ENCODE data around the gene UCP3.

UCP3 gene, protein sequence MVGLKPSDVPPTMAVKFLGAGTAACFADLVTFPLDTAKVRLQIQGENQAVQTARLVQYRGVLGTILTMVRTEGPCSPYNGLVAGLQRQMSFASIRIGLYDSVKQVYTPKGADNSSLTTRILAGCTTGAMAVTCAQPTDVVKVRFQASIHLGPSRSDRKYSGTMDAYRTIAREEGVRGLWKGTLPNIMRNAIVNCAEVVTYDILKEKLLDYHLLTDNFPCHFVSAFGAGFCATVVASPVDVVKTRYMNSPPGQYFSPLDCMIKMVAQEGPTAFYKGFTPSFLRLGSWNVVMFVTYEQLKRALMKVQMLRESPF

DNA sequence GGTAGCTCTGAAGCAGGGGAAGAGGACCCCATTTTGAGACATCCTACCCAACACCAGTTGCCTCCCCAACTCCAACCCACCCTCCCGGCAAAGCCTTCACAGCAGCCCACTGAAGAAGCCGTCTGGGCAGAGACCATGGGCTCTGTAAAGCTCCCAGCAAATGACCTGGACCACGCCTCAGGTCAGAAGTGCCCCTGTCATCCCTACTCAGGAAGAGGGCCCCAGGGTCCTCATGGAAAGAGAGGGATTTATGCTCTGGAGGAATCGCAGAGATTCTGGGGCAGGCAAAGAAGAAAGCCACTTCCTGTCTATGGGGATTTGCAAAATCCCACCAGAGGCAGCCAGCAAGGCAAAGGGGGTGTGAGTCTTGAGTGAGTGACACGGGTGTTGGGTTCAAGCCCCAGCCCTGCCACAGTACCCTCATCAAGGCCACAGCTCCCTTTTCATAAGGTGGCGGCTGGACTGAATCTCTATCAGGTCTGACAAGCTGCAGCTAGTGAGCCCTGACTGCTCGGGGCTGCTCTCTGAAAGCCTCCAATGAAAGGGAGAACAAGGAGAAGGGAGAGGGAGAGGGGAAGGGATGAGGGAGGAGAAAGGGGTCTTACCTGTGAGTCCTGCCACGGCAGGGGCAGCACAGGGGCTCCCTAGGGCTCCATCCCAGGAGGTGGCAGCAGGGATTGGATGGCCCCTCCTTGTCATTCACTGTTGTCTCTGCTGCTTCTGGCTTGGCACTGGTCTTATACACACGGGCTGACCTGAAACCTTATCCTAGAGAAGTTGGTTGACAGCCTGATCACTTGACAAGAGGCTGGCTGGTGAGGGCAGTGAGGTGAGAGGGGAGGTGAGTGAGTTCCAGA is at the start of gene UCP3:
UCP3 (minus strand) TSS at position 713 of the 857 bp plus-strand sequence. CDS start 2,043 bp downstream, outside the sequence.
- DNase-seq, result no peak

DNA sequence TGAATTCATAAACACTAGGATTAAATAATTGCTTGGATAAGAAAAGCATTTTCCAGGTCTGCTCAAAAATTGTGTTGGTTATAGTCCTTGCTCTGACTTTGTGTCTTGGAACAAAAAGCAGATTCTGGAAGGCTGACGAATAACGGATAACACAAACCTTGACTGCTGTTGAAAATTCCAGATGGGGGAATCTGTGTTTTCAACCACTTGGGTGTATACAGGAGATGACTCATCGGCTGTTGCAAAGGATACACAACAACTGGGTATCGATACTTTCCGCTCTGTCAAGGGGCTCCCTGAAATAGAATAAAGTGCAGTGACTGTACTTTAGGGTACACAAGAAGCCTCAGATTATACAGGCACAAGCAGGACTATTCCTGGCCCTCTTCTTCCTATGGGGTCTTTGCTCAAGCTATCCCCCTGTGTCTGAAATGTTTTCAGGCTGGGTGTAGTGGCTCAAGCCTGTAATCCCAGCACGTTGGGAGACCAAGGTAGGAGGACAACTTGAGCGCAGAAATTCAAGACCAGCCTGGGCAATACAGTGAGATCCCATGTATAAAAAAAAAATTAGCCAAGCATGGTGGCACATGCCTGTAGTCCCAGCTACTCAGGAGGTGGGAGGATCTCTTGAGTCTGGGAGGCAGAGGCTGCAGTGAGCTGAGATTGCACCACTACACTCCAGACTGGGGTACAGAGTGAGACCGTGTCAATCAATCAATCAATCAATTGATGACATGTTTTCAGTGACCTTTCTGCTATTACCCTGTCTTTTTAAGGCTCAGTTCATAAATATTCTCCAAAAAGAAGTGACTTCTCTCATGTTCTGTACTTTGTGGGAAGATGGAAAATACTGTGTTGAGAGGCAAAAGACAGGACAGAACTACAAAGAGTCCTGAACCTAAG is 48.6 kb upstream of the UCP3 start:
- no peak for DNase-seq

DNA sequence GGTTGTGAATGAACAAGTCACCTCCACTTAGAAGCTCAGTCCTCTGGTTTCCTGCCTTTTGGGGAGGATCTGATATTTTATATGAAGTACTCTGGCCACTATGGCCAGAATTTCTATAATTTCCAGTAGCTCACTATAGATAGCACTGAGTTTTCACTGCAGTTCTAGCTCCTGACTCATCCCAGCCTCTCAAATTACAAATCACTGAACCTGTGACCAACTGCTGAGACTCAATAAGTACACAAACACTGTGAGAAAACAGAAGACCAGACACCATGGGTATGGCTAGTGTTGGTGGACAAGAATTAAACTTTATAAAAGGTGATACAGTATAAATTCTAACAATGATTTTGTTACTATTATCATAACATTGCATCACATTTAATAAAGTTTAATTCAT is 47.1 kb upstream of the UCP3 start:
- no peak for DNase-seq

DNA sequence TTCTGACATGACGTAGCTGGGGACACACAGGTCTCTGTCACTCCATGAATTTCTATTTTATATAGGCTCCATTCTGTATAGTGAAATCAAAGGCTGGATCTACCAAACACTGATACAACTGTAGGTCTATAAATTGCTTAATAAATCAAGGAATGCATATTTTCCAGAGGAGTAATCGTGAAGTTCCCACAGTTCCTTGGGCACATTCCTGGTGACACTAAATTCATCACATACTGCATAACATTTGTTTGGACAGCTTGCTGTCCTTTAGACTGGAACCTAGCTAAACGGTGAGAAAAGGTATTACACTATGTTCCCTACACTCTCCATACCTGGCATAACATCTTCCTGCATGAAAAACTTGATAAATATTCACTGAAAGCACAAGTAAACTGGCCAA is 41.6 kb upstream of the UCP3 start:
- no peak for DNase-seq

DNA sequence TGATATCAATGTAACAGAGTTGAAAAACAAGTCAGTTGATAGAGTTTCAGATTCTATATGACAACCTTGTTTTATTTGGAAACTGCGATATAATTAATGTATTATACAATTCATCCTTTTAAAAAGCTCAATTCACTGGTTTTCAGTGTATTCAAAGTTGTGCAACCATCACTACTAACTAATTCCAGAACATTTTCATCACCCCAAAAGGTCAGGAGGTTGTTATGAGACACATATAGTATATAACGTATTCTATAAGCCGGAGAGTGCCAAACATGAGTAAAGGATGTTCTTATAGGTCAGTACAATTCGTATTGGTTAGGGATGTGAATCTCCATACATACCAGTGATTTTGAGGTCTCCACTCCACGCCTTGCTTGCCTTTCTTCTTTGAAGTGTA is 40.1 kb upstream of the UCP3 start:
- DNase-seq, result no peak

DNA sequence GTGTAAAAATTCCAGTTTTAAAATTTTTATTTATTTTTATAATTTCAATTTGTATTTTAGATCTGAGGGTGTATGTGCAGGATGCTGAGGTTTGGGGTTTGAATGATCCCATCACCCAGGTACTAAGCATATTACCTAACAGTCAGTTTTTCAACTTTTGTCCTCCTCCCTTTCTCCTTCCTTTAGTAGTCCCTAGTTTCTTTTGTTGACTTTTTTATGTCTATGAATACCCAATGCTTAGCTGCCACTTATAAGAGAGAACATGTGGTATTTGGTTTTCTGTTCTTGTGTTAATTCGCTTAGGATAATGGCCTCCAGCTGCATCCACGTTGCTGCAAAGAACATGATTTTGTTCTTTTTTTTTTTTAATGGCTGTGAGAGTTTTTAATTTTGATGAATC is 35.7 kb upstream of the UCP3 start:
- DNase-seq, result no peak

DNA sequence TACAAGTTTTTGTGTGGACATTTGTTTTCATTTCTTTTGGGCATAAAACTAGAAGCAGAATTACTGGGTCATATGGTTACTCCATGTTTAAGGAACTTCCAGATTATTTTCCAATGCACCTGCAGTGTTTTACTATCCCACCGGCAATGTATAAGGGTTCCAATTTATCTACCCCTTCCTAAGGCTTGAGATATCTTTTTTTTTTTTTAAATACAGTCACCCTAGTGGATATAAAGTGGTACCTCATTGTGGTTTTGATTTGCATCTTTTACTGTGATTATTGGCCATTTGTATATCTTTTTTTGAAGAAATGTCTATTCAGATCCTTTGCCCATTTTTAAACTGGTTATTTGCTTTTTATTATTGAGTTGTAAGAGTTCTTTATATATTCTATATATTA is 34.6 kb upstream of the UCP3 start:
- DNase-seq, result no peak

DNA sequence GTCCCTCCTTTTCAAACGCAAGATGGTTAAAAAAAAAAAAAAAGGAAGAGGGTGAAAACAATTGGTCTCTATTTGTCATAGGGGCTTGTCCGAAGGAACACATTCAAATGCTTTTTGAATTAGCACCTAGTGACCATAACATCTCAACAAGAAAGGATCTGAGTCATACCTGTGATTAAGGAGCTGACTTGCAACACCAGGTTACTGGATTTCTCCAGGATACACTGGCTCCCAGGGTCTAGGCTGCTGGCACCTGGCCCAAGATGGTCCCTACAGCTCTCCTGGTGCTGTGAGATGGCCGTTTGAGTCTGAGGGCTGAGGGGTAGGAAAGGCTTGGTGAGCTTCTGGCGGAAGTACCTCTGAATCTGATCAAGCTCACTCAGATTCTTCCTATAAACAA is 28.4 kb upstream of the UCP3 start:
- DNase-seq, result no peak

DNA sequence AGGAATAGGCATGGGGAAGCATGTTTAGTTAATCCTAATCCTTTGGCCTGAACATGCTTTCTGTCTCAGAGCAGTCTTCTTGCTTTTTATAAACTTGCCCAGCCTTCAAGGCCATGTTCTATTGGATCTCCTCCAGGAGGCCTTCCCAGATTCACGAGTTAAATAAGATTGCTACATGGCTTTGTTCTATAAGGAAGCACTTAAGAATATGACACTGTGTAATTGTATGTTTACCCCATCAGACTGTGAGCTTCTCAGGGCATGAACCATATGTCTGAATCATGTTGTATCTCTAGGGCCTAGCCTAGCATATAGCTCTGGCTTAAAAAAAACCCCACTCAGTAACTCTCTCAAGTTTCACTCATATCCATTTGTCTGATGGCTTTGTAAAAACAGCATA is 26.4 kb upstream of the UCP3 start:
- no peak for DNase-seq

DNA sequence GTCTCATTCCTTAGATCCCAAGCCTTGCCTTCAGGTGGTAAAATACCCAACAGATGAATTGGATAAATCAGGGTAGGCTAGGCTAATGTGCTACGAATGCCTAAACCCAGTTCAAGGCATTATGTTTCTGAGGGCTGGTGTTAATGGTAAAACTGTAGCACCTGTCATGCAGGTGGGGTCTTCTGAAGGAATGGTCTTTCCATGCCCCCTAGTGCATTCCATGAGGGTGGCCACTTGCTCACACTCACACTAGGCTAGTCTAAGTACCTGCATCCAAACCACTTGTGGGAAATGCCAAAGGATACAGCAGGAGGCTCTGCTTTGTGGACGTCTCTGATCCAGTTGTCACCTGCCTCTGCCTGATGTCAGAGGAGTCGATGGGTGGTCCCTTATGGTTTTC is 24.2 kb upstream of the UCP3 start:
- no peak for DNase-seq

DNA sequence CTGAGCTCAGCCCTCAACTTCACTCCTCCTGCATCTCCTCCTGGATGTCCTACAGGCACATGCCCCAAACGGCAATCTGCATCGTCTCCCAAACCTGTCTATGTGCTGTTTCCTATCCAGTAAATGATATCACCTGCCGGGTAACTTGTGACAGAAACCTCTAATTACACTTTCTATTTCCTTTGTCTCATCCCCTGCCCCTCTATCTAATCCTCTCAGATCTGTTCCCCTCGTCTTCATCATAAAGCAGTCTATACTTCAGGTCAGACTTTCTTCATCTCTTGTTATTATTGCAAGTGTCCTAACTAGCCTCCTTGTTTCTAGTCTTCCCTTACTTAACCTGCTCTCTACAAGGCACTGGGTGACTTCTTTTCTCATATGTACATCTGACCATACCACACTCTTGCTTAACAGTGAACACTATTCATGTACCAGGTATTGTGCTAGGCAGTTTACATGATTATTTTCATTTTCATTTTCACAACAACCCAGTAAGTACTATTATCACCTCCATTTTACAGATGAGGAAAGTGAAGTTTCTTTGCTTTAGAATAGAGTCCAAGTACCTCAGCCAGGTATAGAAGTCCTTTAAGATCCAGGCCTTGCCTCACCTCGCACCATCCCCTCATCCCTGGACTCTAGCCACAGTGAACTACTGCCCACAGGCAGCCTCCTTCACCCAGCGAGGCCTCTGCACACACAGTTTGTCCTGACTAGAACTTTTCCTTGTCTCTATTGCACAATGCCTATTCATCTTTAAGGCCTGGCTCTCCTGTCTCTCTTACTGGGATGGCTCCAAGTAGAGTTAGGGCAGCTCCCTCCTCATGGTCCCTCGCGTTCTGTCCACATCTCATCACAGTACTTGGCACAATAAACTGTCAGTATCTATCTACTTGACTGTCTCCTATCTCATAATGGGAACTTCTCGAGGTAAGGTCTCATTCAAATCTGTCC is 22.1 kb upstream of the UCP3 start:
- peak; percentile 9 for DNase-seq

DNA sequence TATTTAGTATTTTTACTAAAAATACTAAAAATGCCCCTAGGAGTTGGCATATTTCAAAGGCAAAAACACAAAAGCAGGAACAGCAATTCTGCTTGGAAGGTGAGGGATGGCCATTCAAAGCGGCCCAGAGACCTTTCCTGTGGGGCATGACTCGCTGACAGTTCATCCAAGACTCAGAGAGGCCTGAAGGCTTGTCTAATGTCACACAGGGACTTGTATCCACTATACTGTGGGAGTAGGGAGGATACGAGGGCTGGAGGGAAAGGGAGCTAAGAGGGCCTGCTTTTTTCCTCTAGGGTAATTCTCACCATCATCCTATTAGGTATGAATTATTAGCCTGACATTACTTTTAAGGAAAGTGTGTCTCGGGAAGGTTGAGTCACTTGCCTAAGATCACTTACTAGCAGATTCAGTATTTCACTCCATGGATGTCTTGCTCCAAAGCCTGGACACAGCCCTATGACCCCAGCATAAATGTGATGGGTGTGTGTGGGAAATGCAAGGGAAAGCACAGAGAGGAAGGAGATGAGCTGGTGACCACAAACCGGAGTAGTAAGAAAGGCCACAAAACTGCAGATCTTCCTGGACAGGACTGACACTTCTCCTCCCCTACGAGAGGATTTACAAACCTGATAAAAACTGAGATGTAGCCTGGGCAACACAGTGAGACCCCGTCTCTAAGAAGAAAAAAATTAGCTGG is 16.7 kb upstream of the UCP3 start:
- no peak for DNase-seq

DNA sequence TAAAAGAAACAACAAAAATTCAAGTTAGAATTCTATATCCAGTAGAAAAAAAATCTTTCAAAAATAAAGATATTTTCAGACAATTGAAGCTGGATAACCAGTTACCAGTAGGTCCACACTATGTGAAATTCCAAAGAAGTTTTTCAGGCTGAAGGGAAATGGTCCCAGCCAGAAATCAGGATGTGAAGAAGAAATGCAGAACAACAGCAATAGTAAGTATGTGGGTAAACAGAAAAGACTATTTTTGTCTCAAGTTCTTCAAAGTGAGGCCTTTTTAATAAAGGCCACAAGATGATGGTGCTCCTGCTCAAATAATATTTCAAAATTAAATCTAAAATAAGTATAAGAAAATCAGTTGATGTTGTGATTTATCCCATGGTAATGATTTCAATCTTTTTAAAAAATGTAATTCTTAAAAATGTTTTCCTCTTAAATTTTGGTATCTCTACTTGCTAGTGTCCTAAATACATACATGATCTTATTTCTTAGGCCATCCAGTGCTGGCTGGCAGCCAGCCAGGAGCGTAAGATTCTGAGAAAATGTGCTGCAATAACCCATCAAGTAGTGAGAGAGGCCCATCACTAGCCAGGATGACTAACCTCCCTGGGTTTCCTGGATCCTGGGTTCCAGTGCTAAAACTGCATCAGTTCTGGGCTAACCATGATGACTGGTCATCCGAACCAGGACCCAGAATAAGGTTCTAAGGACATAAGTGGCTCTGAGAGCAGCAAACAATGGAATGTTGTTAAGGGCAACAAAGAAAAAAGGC is 15.6 kb upstream of the UCP3 start:
- peak; percentile 44 for DNase-seq

DNA sequence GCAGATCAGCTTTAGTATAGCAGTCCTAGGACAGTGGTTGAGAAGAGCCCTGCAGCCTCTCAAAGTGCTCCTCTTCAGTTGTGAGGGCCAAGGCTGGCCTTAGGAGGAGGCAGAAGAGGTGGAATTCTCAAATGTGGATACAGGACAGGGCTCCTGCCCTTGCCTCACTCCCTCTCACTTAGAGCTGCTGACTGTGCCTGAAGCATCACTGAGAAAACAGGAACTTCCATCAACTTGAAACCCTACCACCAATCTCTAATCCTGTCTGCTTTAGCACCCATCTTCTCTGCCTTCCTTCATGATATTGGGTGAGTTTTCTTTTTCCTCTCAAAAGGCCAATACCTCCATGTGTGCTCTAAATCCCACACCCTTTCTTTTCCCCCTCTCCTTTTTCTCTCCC is 14.4 kb upstream of the UCP3 start:
- DNase-seq, result no peak

DNA sequence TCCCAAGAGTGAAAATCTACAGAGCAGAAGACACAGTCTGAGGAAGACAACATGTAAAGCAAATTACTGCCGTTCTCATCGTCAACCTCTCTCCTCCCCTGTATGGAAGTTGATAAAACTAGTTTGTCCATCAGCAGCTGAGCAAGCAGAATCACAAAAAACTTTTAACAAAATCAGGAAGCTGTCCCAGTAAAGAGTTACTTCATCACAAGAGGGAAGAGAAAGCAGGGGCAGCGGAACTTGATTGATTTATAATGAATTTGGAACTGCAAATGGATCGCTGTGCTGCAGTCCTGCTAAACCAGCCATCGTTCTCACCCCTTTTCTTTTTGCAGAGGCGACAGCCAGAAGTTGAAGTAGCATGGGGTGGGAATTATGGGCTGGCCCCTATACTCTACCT is 13.7 kb upstream of the UCP3 start:
- no peak for DNase-seq

DNA sequence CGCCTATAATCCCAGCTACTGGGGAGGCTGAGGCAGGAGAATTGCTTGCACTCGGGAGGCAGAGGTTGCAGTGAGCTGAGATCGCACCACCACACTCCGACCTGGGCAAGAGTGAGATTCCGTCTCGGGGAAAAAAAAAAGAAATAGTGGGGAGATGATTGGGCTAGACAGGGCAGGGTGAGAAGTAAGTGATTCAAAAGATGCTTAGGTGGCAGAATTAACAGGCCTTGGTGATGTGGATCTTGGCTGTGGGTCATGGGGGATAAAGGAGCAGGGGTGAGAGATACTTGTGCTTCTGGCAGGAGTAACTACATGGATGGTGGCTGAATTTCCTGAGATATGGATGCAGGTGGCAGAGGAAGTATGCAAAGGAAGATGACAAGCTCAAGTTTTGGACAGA is 13.1 kb upstream of the UCP3 start:
- DNase-seq, result no peak

DNA sequence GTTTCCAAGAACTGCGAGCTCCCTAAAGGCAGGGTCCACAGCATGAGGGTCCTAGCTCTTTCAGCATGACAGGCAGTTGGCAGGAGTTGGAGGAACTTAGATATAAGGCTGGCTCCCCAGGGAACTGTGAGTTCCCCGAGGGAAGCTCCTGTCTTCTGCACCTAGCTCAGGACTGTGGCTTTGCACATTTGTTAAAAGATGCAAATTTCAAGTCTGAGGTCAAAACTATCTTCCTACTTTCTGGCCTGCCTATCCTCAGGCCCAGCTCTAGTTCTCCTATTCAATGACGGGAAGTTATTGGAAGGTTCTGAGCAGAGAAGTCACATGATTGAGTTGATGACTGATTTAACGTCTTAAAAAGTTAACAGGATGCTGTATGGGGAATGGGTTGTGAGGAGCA is 11.7 kb upstream of the UCP3 start:
- no peak for DNase-seq

DNA sequence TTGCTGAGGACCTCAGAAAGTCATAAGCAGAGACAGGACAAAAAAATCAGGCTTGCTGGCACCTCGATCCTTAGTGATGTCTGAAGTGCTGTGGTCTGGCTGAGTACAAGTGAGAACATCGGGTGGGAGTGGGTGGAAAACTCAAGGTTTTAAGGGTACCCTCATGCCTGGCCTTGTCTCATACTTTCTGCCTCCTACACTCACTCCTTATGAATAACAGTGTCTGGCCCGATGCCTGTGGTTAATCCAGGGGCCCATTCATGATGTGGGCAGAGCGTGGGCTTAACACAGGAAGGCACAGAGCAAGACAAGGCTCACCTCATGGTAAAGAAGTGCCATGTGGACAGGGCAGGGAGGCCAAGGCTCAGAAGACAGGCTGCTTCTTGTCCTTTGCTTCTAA is 11.0 kb upstream of the UCP3 start:
- peak; percentile 13 for DNase-seq

DNA sequence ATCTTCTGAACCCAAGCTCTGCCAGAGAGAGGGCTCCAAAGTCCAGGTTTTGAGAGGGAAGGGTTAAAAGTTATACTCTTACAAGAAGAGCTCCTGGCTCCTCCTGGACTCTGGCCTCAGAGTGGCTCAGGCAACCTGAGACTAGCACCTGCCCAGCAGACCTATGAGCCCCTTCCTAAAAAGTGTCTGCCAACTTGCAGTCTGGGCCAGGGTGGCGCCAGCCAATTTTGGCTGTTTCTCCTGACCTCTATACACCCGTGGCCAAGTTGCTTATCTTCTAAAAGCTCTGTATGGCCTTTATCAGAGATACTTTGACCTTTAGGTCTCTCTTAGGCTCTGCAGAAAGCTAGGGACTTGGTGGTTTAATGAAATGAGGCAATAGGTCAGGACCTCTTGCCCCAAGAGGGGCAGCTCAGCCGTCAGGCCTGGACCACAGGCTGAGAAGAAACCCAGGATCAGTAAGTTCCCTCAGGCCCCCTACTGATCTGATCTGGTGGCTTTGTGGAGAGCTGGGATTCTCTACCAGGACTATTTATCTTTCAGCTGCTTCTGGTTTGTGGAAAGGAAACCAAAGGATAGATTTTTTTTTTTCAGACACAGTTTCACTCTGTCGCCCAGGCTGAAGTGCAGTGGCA is 10.3 kb upstream of the UCP3 start:
- no peak for DNase-seq

DNA sequence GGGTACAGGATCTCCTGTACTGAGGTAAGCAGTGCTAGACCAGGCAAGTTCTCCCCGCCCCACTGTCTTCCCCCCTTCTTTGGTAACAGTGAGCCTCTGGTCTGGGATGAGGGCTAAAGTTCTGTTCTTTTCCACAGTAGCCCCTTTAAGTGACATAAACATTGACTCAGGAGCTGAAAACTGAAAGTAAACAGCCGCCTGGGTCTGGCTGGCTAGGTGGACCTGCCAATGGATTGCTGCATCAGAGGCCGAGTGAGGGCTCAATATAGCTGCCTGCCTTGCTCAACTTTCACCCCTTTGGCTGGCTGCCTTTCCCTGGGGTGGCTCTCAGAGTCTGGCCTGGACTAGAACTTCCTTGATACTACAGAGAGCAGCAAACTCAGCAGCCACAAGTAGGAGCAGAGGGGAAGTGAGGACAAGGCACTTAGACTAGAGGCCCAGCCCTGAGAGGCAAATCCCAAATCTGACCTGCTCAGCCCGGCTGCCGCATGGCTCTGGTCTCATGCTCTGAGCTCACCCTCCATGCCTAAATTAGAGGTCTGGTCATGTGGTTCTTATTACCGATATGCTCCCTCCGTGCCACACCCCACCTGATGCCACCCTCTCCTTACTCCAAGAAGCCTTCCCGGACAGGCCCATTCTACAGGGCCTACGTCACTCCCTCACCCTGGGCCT is 9.6 kb upstream of the UCP3 start:
- no peak for DNase-seq

Data from NK-92 treated with Interleukin-12 subunit alpha and Interleukin-12 subunit beta, amount 100 ng/mL, for 24 hours (cell line).